Trophoblast cell (in vitro differentiated cells and primary cell): ENCODE measurements around the gene SLC37A1.

ENCODE experiments used
- DNase-seq, 2 donors: peaks; one replicate each; pipeline ENCODE4 v3.0.0-alpha.2; 2016
- H2AFZ ChIP-seq: 2 replicates; pipeline ENCODE4 v1.6.1; 2013; ENCODE audit warnings: low read length, moderate library complexity, mild to moderate bottlenecking; ENCODE audit not compliant: insufficient read depth, poor library complexity
- H2AK5ac ChIP-seq: 2 replicates; pipeline ENCODE4 v1.6.1; 2013; ENCODE audit warnings: mild to moderate bottlenecking, low read length
- H2BK120ac ChIP-seq: 2 replicates; pipeline ENCODE4 v1.6.1; 2013; ENCODE audit warnings: low read length, mild to moderate bottlenecking, moderate library complexity; ENCODE audit not compliant: insufficient read depth, poor library complexity
- H2BK12ac ChIP-seq: 2 replicates; pipeline ENCODE4 v1.6.1; 2013; ENCODE audit warnings: mild to moderate bottlenecking, low read length, moderate library complexity
- H2BK5ac ChIP-seq: 2 replicates; pipeline ENCODE4 v1.6.1; 2013; ENCODE audit warnings: low read length, low read depth, moderate library complexity, mild to moderate bottlenecking; ENCODE audit not compliant: poor library complexity
- H3K14ac ChIP-seq: 2 replicates; pipeline ENCODE4 v1.6.1; 2013; ENCODE audit warnings: mild to moderate bottlenecking, low read length
- H3K18ac ChIP-seq: 2 replicates; pipeline ENCODE4 v1.6.1; 2013; ENCODE audit warnings: mild to moderate bottlenecking, low read length
- H3K23ac ChIP-seq: 2 replicates; pipeline ENCODE4 v1.6.1; 2013; ENCODE audit warnings: low read length
- H3K27ac ChIP-seq: 2 replicates; pipeline ENCODE4 v1.5.1; 2013; ENCODE audit warnings: low read depth, mild to moderate bottlenecking, inconsistent platforms, low read length, moderate library complexity
- H3K27me3 ChIP-seq: 2 replicates; pipeline ENCODE4 v1.6.1; 2013; ENCODE audit warnings: inconsistent platforms, mild to moderate bottlenecking, low read length, moderate library complexity; ENCODE audit not compliant: insufficient read depth
- H3K36me3 ChIP-seq, 2 experiments: 1 replicate in 1 of 2; 2 replicates in 1 of 2; pipeline ENCODE4 v1.6.1; 2013; ENCODE audit warnings: low read length in 2 of 2, mild to moderate bottlenecking in 2 of 2, moderate library complexity in 1 of 2; ENCODE audit not compliant: insufficient read depth in 2 of 2, control insufficient read depth in 1 of 2
- H3K4ac ChIP-seq: 2 replicates; pipeline ENCODE4 v1.6.1; 2013; ENCODE audit warnings: low read depth, mild to moderate bottlenecking, low read length, moderate library complexity
- H3K4me1 ChIP-seq, 2 experiments: 1 replicate in 1 of 2; 2 replicates in 1 of 2; pipeline ENCODE4 v1.6.1; 2013; ENCODE audit warnings: low read length in 2 of 2, mild to moderate bottlenecking in 2 of 2, moderate library complexity in 1 of 2; ENCODE audit not compliant: insufficient read depth in 2 of 2, control insufficient read depth in 1 of 2
- H3K4me2 ChIP-seq: 2 replicates; pipeline ENCODE4 v1.6.1; 2013; ENCODE audit warnings: inconsistent platforms, mild to moderate bottlenecking, low read length, moderate library complexity
- H3K4me3 ChIP-seq: 2 replicates; pipeline ENCODE4 v1.5.1; 2013; ENCODE audit warnings: mild to moderate bottlenecking, low read depth, low read length, inconsistent platforms
- H3K79me1 ChIP-seq: one replicate; pipeline ENCODE4 v1.6.1; 2013; ENCODE audit warnings: low read length
- H3K79me2 ChIP-seq: 2 replicates; pipeline ENCODE4 v1.6.1; 2013; ENCODE audit warnings: low read length, mild to moderate bottlenecking; ENCODE audit not compliant: control insufficient read depth, insufficient read depth, poor library complexity
- H3K9ac ChIP-seq: 2 replicates; pipeline ENCODE4 v1.6.1; 2013; ENCODE audit warnings: mild to moderate bottlenecking, low read length
- H3K9me3 ChIP-seq: 2 replicates; pipeline ENCODE4 v1.6.1; 2013; ENCODE audit warnings: low read depth, mild to moderate bottlenecking, control low read depth, inconsistent platforms, low read length; ENCODE audit not compliant: insufficient read depth
- H4K12ac ChIP-seq: 2 replicates; pipeline ENCODE4 v1.6.1; 2013; ENCODE audit warnings: low read depth, mild to moderate bottlenecking, low read length, moderate library complexity
- H4K8ac ChIP-seq: 2 replicates; pipeline ENCODE4 v1.6.1; 2013; ENCODE audit warnings: low read depth, mild to moderate bottlenecking, low read length, moderate library complexity
- H4K91ac ChIP-seq: one replicate; pipeline ENCODE4 v1.6.1; 2013; ENCODE audit warnings: low read depth, mild to moderate bottlenecking, low read length, moderate library complexity
- WGBS: extraction: QIAGEN DNeasy Blood & Tissue Kit; methylation state at CpG from one replicate; pipeline ENCODE4 v1.1.7; 2013; ENCODE audit warnings: missing lambda C conversion rate; ENCODE audit not compliant: insufficient read length, insufficient coverage; ENCODE audit errors: extremely low coverage; 5-methylcytosine and 5-hydroxymethylcytosine counted together

The SLC37A1 gene

DNA sequence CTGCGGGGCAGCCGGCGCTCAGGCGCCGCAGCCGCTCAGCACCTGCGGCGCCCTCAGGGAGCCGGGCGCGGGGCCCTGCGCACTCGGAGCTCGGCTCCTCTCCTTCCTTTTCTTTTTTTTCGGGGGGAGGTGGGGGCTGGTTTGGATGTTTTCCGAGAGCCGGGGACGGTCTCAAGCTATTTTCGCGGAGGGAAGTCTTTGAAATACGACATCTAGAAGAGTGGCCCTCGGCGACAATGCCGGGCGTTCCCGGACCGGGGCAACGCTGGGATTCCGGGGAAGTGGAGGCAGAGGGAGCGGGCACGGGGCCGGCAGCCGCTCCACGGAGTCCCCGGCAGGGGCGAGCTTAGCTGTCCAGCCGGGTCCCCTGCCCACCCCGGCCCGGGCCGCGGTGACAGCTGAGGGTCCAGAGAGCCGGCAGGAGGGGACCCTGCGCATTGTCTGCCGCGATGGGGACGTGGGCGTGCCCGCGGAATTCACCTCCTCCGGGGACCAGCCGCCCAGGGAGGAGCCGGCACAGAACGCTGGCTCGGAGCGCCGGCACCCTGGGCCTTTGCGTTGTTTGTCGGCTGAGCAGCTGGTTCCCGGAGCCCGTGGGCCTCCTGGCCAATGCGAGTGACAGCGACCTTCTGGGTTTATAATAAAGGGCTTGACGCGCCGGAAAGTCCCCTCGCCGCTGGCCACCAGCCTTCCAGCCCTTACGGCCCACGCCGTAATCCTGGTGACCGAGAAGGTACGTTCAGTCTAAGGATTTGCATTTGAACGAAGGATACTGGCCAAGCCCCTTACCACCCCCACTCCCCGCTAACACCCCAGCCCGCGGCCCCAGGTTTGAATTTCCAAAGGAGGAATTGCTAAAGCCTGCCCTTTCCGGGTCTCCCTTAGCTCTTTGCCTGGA, 582 bp downstream of the SLC37A1 start:
- Histone ChIP-seq H3K4me2 (peak overlapping the region; percentile 96), H3K18ac (peak overlapping the region; percentile 87), H4K91ac (peak overlapping the region; percentile 90), H3K4ac (peak overlapping the region; percentile 70), H4K12ac (peak overlapping the region; percentile 84), H3K14ac (peak overlapping the region; percentile 92), H3K9ac (peak overlapping the region; percentile 63), H3K36me3 (peaks cover 3 to 4% of the 10 kb centered on the region in 2 experiments), H2AK5ac (peak overlapping the region; percentile 41), H3K4me1 (peaks cover 28 to 29% of the 10 kb centered on the region in 2 experiments), H3K9me3 (peaks cover 1% of the 10 kb centered on the region), H2BK120ac (peak overlapping the region; percentile 87), H2BK12ac (peak overlapping the region; percentile 63), H3K27ac (peak overlapping the region; percentile 60), H3K27me3 (no peaks in the 10 kb centered on the region), H2BK5ac (peak overlapping the region; percentile 61), H3K23ac (no peak overlapping the region), H4K8ac (peak overlapping the region; percentile 77), H3K79me1 (peaks cover 27% of the 10 kb centered on the region), H2AFZ (peak overlapping the region; percentile 66), H3K4me3 (peak overlapping the region; percentile 77), H3K79me2 (peaks cover 6% of the 10 kb centered on the region)
- no CpG with 5 or more reads among the region's 77 CpGs for WGBS
- peak; percentile 79 to 80 for DNase-seq

GRCh38 chr21:42514883-42515228, 1.2 kb downstream of the SLC37A1 start:
- WGBS, result no CpG with 5 or more reads among the region's 5 CpGs
- Histone ChIP-seq H3K79me2 (peaks cover 6% of the 10 kb centered on the region), H3K9ac (no peak overlapping the region), H3K23ac (no peak overlapping the region), H2AK5ac (no peak overlapping the region), H4K91ac (peak overlapping the region; percentile 90), H3K4ac (peak overlapping the region; percentile 34), H2AFZ (no peak overlapping the region), H3K18ac (no peak overlapping the region), H3K4me1 (peaks cover 28 to 29% of the 10 kb centered on the region in 2 experiments), H3K36me3 (peaks cover 3 to 6% of the 10 kb centered on the region in 2 experiments), H3K14ac (no peak overlapping the region), H2BK120ac (peak overlapping the region; percentile 87), H2BK5ac (no peak overlapping the region), H4K8ac (no peak overlapping the region), H2BK12ac (no peak overlapping the region), H3K27ac (peak overlapping the region; percentile 60), H3K27me3 (no peaks in the 10 kb centered on the region), H3K4me3 (peak overlapping the region; percentile 77), H4K12ac (no peak overlapping the region), H3K9me3 (peaks cover 1% of the 10 kb centered on the region), H3K4me2 (peak overlapping the region; percentile 96), H3K79me1 (peaks cover 27% of the 10 kb centered on the region)
- no peak for DNase-seq

- Histone ChIP-seq H2BK5ac (peak overlapping the region; percentile 63), H3K9me3 (peaks cover 1% of the 10 kb centered on the region), H3K79me1 (peaks cover 27% of the 10 kb centered on the region), H2AK5ac (no peak overlapping the region), H2AFZ (no peak overlapping the region), H4K12ac (no peak overlapping the region), H3K4ac (no peak overlapping the region), H3K36me3 (peaks cover 5 to 9% of the 10 kb centered on the region in 2 experiments), H3K18ac (no peak overlapping the region), H3K4me3 (no peak overlapping the region), H3K4me1 (peaks cover 28 to 29% of the 10 kb centered on the region in 2 experiments), H2BK120ac (no peak overlapping the region), H2BK12ac (peak overlapping the region; percentile 73), H3K9ac (no peak overlapping the region), H3K4me2 (peak overlapping the region; percentile 56), H4K91ac (peak overlapping the region; percentile 73), H3K23ac (no peak overlapping the region), H3K27me3 (no peaks in the 10 kb centered on the region), H3K14ac (no peak overlapping the region), H4K8ac (peak overlapping the region; percentile 23), H3K79me2 (peaks cover 6% of the 10 kb centered on the region), H3K27ac (peak overlapping the region; percentile 81)
- no CpG with 5 or more reads among the region's 12 CpGs for WGBS
- peak; percentile 85 to 91 for DNase-seq
These were observed 2.3 kb downstream of the SLC37A1 start for GRCh38 chr21:42515708-42516502.

- H3K14ac ChIP-seq, result peak overlapping the region; percentile 50
- H3K4me3 ChIP-seq, result no peak overlapping the region
- no peak overlapping the region for H4K12ac ChIP-seq
- no CpG with 5 or more reads among the region's 11 CpGs for WGBS
- no peak overlapping the region for H3K27ac ChIP-seq
- peaks cover 13 to 21% of the 10 kb centered on the region in 2 experiments for H3K36me3 ChIP-seq
- no peak overlapping the region for H3K23ac ChIP-seq
- H2BK120ac ChIP-seq, result no peak overlapping the region
- H3K79me2 ChIP-seq, result peaks cover 6% of the 10 kb centered on the region
- peaks cover 1% of the 10 kb centered on the region for H3K9me3 ChIP-seq
- H4K8ac ChIP-seq, result no peak overlapping the region
- no peaks in the 10 kb centered on the region for H3K27me3 ChIP-seq
- peak overlapping the region; percentile 70 for H3K18ac ChIP-seq
- DNase-seq, result peak; percentile 67 to 76
- no peak overlapping the region for H2BK5ac ChIP-seq
- peaks cover 24% of the 10 kb centered on the region for H3K79me1 ChIP-seq
- H2BK12ac ChIP-seq, result peak overlapping the region; percentile 54
- H2AK5ac ChIP-seq, result no peak overlapping the region
- no peak overlapping the region for H2AFZ ChIP-seq
- no peak overlapping the region for H3K9ac ChIP-seq
- H3K4ac ChIP-seq, result no peak overlapping the region
- peaks cover 26 to 27% of the 10 kb centered on the region in 2 experiments for H3K4me1 ChIP-seq
- no peak overlapping the region for H4K91ac ChIP-seq
- H3K4me2 ChIP-seq, result peak overlapping the region; percentile 22
These were observed 4.6 kb downstream of the SLC37A1 start for GRCh38 chr21:42518215-42518614.
